HL-60 (cell line): ENCODE measurements around the gene PHLPP2.

Experiments used
- GABPA ChIP-seq: IDR thresholded peaks from 2 replicates; pipeline ENCODE4 v1.6.1; 2012; ENCODE audit warnings: low read depth
- POLR2AphosphoS5 ChIP-seq: IDR thresholded peaks from 2 replicates; pipeline ENCODE4 v1.6.1; 2012; ENCODE audit warnings: low read depth
- TF ChIP-seq, protein P1 (sequence below): IDR thresholded peaks from one replicate; pipeline ENCODE4 v1.5.1; 2011; ENCODE audit warnings: low read length, control low read depth, inconsistent platforms; ENCODE audit not compliant: insufficient read depth
- TF ChIP-seq, protein P2 (sequence below): IDR thresholded peaks from 2 replicates; pipeline ENCODE4 v1.6.1; 2012; ENCODE audit warnings: low read depth; ENCODE audit not compliant: insufficient replicate concordance

DNA sequence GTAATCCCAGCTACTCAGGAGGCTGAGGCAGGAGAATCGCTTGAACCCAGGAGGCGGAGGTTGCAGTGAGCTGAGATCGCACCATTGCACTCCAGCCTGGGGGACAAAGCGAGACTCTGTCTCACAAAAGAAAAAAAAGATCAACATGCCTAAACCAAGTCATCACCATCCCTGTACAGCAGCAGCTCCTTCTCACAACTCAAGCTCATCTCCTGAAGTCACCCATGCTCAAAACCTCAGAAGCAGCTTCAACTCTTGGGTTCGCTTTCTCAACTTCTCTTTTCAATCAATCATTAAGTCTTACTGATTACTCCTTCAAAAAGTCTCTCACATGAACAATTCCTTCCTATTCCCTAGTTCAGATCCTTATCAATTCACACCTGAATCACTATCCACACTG, 31.3 kb downstream of the PHLPP2 start:
- TF ChIP-seq, protein P1, sequence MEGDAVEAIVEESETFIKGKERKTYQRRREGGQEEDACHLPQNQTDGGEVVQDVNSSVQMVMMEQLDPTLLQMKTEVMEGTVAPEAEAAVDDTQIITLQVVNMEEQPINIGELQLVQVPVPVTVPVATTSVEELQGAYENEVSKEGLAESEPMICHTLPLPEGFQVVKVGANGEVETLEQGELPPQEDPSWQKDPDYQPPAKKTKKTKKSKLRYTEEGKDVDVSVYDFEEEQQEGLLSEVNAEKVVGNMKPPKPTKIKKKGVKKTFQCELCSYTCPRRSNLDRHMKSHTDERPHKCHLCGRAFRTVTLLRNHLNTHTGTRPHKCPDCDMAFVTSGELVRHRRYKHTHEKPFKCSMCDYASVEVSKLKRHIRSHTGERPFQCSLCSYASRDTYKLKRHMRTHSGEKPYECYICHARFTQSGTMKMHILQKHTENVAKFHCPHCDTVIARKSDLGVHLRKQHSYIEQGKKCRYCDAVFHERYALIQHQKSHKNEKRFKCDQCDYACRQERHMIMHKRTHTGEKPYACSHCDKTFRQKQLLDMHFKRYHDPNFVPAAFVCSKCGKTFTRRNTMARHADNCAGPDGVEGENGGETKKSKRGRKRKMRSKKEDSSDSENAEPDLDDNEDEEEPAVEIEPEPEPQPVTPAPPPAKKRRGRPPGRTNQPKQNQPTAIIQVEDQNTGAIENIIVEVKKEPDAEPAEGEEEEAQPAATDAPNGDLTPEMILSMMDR: no peak
- TF ChIP-seq, protein P2, sequence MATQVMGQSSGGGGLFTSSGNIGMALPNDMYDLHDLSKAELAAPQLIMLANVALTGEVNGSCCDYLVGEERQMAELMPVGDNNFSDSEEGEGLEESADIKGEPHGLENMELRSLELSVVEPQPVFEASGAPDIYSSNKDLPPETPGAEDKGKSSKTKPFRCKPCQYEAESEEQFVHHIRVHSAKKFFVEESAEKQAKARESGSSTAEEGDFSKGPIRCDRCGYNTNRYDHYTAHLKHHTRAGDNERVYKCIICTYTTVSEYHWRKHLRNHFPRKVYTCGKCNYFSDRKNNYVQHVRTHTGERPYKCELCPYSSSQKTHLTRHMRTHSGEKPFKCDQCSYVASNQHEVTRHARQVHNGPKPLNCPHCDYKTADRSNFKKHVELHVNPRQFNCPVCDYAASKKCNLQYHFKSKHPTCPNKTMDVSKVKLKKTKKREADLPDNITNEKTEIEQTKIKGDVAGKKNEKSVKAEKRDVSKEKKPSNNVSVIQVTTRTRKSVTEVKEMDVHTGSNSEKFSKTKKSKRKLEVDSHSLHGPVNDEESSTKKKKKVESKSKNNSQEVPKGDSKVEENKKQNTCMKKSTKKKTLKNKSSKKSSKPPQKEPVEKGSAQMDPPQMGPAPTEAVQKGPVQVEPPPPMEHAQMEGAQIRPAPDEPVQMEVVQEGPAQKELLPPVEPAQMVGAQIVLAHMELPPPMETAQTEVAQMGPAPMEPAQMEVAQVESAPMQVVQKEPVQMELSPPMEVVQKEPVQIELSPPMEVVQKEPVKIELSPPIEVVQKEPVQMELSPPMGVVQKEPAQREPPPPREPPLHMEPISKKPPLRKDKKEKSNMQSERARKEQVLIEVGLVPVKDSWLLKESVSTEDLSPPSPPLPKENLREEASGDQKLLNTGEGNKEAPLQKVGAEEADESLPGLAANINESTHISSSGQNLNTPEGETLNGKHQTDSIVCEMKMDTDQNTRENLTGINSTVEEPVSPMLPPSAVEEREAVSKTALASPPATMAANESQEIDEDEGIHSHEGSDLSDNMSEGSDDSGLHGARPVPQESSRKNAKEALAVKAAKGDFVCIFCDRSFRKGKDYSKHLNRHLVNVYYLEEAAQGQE: no peak
- TF ChIP-seq GABPA (no peak), POLR2AphosphoS5 (no peak)
